SK-N-DZ (cell line): Measurements from ENCODE around the gene ALX3.
A peak's percentile ranks its signal among the peaks of the same experiment; 100 is the strongest.
"Not testable (repeated sequence)": the region's sequence is repeated elsewhere in the genome, so short reads cannot be mapped to it uniquely, and the experiment has no call there.

Source experiments
- DNase-seq: peaks from one replicate; pipeline ENCODE4 v3.0.0-alpha.2; 2015; ENCODE audit warnings: low spot score

Gene ALX3

DNA sequence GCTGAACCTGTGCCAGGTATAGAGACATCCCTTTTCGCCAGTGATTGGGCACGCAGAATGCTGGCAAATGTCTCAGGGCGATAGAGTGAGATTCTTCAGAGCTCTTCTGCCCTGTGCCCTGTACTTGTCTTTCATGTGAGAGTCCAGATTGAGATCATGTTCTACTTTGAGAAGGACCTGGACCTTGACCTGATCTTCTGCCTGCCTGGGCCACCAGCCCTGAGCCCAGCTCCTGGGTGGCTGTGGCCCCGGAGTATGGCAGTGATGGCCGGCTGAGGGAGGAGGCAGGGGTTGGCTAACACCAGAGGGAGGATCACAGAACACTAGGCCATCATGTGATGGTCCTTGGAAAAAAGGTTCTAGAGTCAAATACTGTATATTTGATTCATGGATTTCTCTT, 22.2 kb downstream of the ALX3 start:
- DNase-seq = no peak

DNA sequence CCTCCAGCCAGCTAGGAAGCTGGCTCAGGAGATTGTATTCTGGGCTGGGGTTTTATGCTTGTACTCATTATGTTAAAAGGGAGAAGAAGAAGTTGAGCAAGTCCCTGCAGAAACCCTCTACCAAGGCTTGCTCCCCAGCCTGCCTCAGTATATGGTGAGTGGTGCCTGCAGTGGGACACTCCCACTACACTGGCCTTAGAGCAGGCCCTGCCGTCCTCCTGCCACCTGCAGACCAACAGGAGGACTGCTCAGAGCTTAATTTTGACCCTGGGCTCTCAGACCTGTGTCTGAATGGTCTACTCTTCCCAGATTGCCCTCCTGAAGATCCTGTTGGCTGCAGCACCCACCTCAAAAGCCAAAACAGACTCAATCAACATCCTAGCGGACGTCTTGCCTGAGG, 23.0 kb downstream of the ALX3 start:
- no peak for DNase-seq

DNA sequence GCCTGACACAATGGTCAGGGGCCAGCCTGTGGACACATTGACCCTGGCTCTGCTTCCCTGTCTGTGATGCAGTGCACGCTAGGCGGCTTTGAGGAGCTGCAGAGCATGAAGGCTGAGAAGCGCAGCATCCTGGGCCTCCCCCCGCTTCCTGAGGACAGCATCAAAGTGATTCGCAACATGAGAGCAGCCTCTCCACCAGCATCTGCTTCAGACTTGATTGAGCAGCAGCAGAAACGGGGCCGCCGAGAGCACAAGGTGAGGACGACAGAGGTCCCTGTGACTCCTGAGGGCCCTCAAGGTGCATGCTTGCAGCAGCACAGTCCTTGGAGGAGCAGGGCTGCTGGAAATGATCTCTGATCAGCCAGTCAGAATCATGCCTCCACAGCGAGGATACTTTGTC, 27.5 kb downstream of the ALX3 start:
- no peak for DNase-seq

DNA sequence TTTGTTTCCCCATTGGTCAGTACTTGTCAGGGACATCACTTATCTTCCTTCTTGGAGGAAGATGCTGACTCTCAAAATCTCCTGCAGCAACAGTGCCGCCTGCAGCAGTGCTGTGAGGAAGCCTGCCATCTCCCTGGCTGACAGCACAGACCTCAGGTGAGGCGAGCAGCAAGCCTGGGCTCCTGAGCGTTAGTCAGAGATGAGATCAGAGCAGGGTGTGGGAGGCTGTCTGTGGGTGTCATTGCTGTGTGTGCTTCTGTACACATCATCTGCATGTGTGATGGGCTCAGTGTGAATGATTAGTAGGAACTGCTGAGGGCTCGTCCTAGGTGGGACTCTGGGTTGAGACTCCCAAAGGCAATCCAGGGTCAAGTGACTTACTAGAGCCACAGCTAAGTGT, 29.9 kb downstream of the ALX3 start:
- DNase-seq = no peak

DNA sequence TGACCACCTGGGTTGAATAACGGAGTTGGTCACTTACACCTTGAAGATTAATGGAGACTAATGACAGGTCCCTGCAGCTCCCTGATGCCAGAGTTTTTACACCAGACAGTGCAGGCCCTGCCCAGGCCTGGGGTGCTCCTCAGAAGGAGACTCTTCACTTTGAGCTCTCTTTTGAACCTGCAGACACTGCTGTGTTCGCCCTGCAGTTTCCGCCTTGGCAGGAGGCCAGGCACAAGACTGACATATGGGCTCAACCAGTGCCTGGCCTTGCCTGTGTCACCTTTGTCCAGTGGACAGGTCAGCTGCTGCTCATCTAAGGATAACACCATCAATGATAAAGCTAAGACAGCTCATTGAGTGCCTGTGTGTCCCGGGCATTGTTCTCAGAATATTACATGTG, 30.8 kb downstream of the ALX3 start:
- no peak for DNase-seq

DNA sequence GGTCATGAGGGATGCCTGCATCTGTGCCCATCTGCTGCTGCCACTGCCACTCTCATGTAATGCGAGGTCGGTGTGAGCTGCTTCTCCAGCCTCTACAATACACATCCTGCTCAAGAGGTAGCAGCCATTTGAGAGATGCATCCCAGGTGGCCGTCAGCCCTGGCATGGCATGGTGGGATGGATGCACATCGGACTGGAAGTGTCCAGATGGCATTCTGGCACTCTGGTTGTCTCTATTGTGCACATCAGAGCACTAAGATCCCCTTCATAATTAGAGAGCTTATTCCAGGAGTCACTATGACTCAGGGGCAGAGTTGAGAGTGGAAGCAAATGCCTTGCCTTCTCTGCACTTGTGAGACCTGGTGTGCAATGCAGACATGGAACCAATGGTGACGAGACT, 32.2 kb downstream of the ALX3 start:
- no peak for DNase-seq

DNA sequence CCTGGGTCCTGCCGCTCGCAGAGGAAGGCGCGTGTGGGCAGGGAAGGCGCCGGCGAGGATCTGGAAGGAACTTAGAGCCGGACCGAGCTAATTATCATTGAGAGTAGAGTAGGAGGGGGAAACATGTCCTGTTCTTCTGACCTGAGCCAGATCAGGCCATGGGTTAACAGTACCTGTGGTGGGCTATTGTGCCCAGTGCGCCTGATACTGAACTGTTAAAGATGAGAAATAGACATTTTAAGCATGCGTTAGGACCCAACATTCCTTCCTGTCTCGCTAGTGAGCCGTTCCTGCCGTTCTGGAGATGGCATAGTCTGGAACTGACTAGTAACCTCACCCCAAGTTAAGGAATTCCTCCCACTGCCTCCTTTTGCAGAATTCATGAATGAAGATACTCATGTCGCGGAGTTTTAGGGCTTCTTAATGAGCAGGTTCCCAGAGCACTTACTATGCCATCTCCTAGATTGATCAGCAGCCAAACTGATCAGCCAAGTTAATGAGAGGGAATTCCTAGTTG, 35.2 kb downstream of the ALX3 start:
- DNase-seq = no peak

DNA sequence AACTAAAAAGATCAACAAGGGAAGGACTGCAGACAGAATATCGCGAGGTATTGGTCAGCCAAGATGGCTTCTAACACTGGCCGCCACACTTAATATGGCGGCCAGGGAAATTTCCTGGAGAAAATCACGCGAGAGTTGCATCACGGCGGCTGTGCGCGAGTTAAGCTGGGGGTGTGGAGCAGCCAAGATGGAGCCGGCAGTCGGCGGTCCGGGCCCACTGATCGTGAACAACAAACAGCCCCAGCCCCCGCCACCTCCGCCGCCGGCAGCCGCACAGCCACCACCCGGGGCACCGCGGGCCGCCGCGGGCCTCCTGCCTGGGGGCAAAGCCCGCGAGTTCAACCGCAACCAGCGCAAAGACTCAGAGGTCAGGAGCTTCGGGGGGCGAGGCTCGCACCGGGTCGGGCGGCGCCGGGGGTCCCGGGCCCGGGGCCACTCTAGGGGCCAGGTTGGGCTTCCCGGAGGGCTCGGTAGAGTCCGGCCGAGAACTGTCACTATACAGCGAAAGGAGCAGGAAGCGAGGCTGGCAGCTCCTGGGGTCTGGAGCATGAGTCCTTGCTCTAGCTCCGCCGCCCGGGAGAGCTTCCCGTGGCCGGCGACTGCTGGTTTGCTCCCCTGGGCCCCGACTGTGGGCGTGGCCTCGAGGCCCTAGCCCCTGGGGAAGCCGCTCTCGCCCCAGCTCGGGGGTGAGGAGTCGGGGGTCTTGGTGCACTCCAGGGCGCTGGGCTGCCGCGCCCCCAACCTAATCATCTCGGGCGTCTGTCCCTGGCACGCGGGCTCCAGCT, 35.8 kb downstream of the ALX3 start, which contains the start of gene STRIP1:
STRIP1 (plus strand) TSS at position 174 of the 785 bp plus-strand sequence; CDS start at position 188, 14 bp downstream.
- DNase-seq = peak; percentile 95

DNA sequence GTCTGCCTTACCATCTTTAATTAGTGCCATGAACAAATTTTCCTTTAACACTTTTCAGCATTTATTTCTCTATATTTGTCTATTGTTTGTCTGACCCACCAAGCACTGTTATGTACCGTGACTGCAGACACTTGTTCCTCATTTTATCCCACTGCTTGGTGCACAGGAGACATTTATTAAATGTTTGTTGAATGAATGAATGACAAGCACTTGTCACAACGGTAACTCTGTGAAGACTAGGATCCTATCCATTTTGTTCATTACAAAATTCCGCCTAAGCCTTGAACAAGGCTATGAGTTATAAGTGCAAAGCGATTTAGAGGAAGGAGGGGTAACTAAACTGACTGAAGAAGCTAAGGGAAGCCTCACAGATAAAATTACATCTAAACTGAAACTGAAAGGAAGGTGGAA, 36.4 kb downstream of the ALX3 start:
- no peak for DNase-seq

DNA sequence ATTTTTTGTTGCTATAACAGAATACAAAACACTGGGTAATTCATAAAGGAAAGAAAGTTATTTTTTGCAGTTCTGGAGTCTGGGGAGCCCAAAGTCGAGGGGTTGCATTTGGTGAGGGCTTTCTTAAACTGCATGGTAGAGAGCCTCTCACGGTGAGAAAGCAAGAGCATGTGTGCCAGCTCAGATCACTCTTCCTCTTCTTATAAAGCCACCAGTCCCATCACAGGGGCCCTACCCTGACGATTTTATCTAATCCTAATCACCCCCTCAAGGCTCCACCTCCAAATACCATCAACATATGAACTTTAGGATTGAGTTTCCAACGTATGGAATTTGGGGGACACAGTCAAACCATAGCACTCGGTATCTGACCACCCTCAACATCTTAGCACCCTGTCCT, 37.1 kb downstream of the ALX3 start:
- no peak for DNase-seq

DNA sequence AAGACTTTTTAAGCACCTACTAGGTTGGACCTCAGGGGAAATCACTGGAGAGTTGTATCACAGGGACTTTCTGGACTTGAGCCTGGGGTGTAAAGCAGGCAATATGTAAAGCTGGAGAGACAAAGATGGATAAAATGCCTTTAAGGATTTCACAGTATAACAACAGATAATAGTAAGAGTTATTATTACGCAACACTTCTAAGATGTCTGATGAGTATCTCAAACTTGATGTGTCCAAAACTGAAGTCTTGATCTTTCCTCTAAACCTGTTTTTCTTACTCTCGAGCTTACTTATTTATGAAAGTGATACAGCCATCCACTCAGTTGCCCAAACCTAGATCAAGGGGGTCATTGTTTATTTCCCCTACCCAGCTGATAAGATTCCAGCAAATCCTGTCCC, 38.1 kb downstream of the ALX3 start:
- DNase-seq = no peak

DNA sequence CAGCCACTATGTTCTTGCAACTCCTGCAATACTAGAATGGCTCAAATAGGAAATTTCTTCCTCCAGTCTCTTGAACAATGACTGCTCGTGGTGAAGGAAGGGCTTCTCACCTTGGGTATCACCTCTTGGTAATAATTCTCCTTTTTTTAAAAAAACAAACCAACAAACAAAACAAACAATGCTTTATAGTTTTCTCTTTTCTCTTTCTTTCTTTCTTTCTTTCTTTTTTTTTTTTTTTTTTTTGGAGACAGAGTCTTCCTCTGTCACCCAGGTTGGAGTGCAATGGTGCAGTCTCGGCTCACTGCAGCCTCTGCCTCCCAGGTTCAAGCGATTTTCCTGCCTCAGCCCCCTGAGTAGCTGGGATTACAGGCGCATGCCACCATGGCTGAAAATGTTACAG, 39.8 kb downstream of the ALX3 start:
- DNase-seq = not testable (repeated sequence)

DNA sequence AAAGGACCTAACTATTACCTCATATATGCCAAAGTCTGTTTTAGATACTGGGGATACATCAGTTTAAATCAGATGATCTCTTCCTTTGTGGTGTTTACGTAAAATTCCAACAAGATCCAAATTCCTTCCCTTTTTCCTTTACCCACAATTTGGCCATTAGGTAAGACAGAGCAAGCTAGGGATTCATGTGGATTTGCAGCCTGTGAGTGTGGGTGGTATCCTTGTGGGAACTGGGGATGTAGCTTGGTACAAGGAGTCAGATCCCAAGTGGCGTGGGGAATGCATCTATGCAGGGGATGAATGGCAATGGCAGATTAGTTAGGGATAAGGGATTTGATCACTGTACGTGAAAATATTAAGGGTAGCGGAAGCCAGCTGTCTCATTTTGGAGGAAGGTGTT, 45.9 kb downstream of the ALX3 start:
- no peak for DNase-seq

DNA sequence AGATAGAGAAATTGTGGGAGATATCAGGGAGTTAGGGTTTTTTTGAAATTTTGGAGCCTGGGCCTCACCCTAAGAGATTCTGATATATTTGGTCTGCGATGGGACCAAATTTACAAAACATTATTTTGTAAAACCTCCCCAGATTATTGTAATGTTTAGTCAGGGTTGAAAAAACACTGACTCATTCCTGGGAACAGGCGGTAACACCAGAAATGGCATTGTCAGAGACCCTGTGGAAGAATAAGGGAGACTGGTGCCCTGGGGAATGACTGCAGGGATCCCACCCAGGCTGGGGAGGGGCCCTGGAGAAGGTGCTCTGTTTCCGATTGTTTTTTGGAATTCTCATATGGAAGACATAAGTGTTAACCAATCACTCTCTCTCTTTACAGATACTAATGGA, 49.2 kb downstream of the ALX3 start:
- DNase-seq = no peak

DNA sequence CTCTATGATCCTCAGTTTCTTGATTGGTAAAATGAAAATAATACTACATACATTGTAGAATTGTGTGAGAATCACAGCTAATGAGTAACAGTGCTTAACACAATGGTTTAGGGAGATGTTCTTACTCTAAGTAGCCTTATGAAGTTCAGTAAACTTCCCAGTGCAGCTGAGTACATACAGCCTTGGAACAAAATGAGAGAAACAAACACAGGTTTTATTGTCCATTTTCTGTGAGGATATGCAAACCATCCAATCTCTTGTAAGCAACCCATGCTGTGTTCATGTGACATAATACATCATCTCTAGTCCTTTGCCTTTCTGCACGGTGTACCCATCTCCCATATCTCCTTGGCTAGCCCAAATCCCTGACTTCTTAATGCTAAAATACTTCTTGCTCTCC, 50.7 kb downstream of the ALX3 start:
- DNase-seq = no peak

DNA sequence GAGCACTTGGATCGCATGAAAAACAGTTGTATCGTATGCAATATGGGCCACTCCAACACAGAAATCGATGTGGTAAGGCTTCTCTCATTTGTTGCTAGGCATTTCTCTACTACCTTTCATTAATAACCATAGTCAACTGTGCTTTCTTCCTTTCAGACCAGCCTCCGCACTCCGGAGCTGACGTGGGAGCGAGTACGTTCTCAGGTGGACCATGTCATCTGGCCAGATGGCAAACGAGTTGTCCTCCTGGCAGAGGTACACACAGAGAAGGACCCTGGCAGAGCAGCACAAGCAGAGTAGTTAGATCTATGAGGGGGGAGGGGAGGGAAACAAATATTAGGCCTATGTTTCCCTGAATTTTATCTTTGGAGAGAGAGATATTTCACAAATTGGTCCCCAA, 52.1 kb downstream of the ALX3 start:
- DNase-seq = no peak

DNA sequence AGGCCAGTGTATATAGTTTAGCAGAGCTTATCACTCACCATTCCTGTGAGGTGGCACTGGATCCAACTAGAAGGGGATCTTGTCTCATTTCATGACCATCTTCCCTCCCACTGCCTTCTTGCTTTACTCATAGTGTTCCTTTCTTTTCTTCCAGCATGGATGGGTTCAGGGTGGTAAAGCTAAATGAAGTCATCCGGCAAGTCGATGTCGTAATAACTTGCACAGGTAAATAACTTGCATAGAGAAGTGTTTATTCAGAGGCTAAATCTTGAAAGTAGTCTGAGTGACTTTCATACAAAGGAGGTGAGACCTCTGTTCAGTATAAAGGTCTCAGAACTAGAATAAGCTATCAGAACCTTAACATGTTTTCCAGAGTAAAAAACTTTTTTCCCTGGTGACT, 52.7 kb downstream of the ALX3 start:
- no peak for DNase-seq

DNA sequence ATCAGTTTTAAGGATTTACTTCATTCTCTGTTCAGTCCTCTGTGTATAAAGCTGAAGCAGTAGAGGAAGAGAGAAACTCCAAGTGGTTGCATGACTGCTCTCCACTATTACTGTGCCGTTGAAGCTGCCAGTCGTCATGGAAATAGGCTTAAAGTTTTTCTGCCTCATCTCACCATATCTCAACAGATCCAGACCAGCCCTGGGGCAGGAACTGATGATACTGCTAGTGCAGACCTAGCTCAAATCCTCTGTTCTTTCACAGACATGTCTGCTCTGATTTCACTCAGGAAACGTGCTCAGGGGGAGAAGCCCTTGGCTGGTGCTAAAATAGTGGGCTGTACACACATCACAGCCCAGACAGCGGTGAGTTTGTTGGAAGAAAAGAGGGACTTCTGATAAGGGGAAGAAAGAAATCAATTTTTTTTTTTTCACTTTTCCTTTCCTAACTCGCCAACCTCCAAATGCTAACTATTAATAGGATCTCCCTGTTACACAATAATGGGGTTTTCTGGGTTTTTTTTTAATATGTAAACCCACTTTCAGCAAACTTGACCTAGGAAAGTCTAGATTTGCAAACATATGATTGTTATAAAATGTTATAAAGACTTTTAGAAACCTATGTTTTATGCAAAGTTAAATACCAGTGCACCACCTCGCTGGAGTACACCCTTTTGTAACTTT, 58.2 kb downstream of the ALX3 start:
- no peak for DNase-seq

DNA sequence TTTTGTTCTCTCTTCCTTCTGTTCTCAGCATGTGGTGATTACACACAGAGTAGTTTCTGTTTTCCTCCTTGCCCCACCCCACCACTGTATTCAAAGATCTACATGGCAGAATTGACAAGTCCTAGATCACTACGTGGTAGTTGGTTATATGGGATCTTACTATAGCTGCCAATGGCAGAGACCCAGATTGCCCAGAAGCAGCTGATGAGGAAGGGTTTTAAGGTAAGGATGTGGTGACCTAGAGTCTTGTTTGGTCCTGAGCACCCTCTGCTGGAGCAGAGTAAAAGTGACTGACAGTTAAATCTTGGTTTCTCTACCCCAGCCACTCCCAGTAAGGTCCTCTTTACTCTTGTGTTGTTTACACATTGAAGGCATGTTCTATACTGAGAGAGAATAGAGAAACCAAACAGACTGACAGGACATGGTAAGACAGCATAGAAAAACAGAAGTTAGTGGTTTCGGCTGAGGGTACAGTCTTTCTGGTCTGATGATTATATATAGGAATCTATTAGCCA, 58.9 kb downstream of the ALX3 start:
- DNase-seq = no peak
